ENCODE measurements around the gene IFFO2. TPM values are rescaled to one million over a fixed set of nuclear protein-coding genes. Genes with fewer than 3 reads are reported as not detected.
A peak's percentile ranks its signal among the peaks of the same experiment; 100 is the strongest.

The IFFO2 gene
- total and polyA plus RNA-seq, 2 experiments from 2014 or later, result 0.71 to 7.5 TPM

- Mint-ChIP-seq H3K4me1 (peaks cover 47% of the 10 kb centered on the region), H3K9me3 (peaks cover 3% of the 10 kb centered on the region; the same call in 2 of the 3 replicates), H3K36me3 (ENCODE audit: low read depth) (no peaks in the 10 kb centered on the region; the same call in 2 of the 3 replicates), H3K27ac (no peak overlapping the region; the same call in 1 of the 2 replicates), H3K4me3 (no peak overlapping the region), H3K27me3 (ENCODE audit: insufficient read depth, low read depth, poor library complexity) (peaks cover 5% of the 10 kb centered on the region)
- ATAC-seq (peak; percentile 52), DNase-seq (ENCODE audit: low spot score) (peak; percentile 52)
- H3K4me2 ChIP-seq, result peak overlapping the region; percentile 29; the same call in 1 of the 2 replicates
- no peaks in the 10 kb centered on the region; the same call in 1 of the 2 replicates for H4K20me1 ChIP-seq (replicated peaks; ENCODE audit: insufficient read depth)
- H3K27ac ChIP-seq (ENCODE audit: low read depth), result 0 out of 2 replicates have a peak overlapping the region, but pooled peaks have one; percentile 72
- peak overlapping the region; percentile 38; the same call in 1 of the 2 replicates for H2AFZ ChIP-seq
- H3F3A ChIP-seq (replicated peaks; ENCODE audit: low read depth), result no peaks in the 10 kb centered on the region
- no peaks in the 10 kb centered on the region for H3K36me3 ChIP-seq (ENCODE audit: insufficient read depth)
- H3K4me3 ChIP-seq, result no peak overlapping the region
- H3K4me1 ChIP-seq (ENCODE audit: insufficient read depth), result peaks cover 11% of the 10 kb centered on the region; the same call in 1 of the 2 replicates
- H3K27me3 ChIP-seq (ENCODE audit: insufficient read depth), result no peaks in the 10 kb centered on the region
- H3K79me2 ChIP-seq (replicated peaks; ENCODE audit: insufficient read depth), result no peaks in the 10 kb centered on the region; the same call in 1 of the 2 replicates
- TF ChIP-seq CREB1 (CRISPR knock-in tag; IDR thresholded peaks at IDR 0.05; ENCODE audit: low read depth), result peak; percentile 44; the same call in 1 of the 2 replicates
- TF ChIP-seq EZH2phosphoT487 (IDR thresholded peaks at IDR 0.05; ENCODE audit: unreplicated experiment), result no peak
- H3K9me2 ChIP-seq (ENCODE audit: insufficient read depth), result no peaks in the 10 kb centered on the region
These were observed 15.0 kb downstream of the IFFO2 start for GRCh38 chr1:18941221-18942141.

GRCh38 chr1:18940303-18941020, 16.0 kb downstream of the IFFO2 start:
- Histone ChIP-seq H2AFZ (no peak overlapping the region), H3K4me2 (no peak overlapping the region), H3K9me2 (ENCODE audit: insufficient read depth) (no peaks in the 10 kb centered on the region), H3K79me2 (replicated peaks; ENCODE audit: insufficient read depth) (no peaks in the 10 kb centered on the region), H4K20me1 (replicated peaks; ENCODE audit: insufficient read depth) (no peaks in the 10 kb centered on the region; the same call in none of the 2 replicates), H3K27ac (ENCODE audit: low read depth) (no peak overlapping the region), H3K36me3 (ENCODE audit: insufficient read depth) (no peaks in the 10 kb centered on the region), H3K4me1 (ENCODE audit: insufficient read depth) (peaks cover 7% of the 10 kb centered on the region; the same call in 1 of the 2 replicates), H3K27me3 (ENCODE audit: insufficient read depth) (no peaks in the 10 kb centered on the region), H3K4me3 (no peak overlapping the region), H3F3A (replicated peaks; ENCODE audit: low read depth) (no peaks in the 10 kb centered on the region)
- no peak for DNase-seq (ENCODE audit: low spot score)
- no peak overlapping the region; the same call in 1 of the 2 replicates for H3K27ac Mint-ChIP-seq
- peaks cover 3% of the 10 kb centered on the region; the same call in 1 of the 3 replicates for H3K9me3 Mint-ChIP-seq
- peaks cover 5% of the 10 kb centered on the region for H3K27me3 Mint-ChIP-seq (ENCODE audit: insufficient read depth, low read depth, poor library complexity)
- H3K4me3 Mint-ChIP-seq, result no peak overlapping the region
- ATAC-seq, result no peak
- H3K36me3 Mint-ChIP-seq (ENCODE audit: low read depth), result no peaks in the 10 kb centered on the region; the same call in 2 of the 3 replicates
- H3K4me1 Mint-ChIP-seq, result peaks cover 44% of the 10 kb centered on the region
- TF ChIP-seq ZNF331 (CRISPR knock-in tag; IDR thresholded peaks at IDR 0.05; ENCODE audit: low read depth) (no peak), JUNB (IDR thresholded peaks at IDR 0.05; ENCODE audit: unreplicated experiment) (no peak), NANOG (IDR thresholded peaks at IDR 0.05; ENCODE audit: borderline replicate concordance) (no peak), CREB1 (CRISPR knock-in tag; IDR thresholded peaks at IDR 0.05; ENCODE audit: low read depth) (no peak), ZNF114 (CRISPR knock-in tag; IDR thresholded peaks at IDR 0.05) (no peak), REST (IDR thresholded peaks at IDR 0.05; ENCODE audit: unreplicated experiment) (no peak), ETS1 (IDR thresholded peaks at IDR 0.05) (no peak), EZH2phosphoT487 (IDR thresholded peaks at IDR 0.05; ENCODE audit: unreplicated experiment) (no peak), EZH2 (IDR thresholded peaks at IDR 0.05; ENCODE audit: low read depth, unreplicated experiment) (no peak), STAT1 (IDR thresholded peaks at IDR 0.05; ENCODE audit: unreplicated experiment) (no peak), POLR2AphosphoS5 (IDR thresholded peaks at IDR 0.05; ENCODE audit: low read depth) (no peak)
- TF ChIP-seq, protein P1, sequence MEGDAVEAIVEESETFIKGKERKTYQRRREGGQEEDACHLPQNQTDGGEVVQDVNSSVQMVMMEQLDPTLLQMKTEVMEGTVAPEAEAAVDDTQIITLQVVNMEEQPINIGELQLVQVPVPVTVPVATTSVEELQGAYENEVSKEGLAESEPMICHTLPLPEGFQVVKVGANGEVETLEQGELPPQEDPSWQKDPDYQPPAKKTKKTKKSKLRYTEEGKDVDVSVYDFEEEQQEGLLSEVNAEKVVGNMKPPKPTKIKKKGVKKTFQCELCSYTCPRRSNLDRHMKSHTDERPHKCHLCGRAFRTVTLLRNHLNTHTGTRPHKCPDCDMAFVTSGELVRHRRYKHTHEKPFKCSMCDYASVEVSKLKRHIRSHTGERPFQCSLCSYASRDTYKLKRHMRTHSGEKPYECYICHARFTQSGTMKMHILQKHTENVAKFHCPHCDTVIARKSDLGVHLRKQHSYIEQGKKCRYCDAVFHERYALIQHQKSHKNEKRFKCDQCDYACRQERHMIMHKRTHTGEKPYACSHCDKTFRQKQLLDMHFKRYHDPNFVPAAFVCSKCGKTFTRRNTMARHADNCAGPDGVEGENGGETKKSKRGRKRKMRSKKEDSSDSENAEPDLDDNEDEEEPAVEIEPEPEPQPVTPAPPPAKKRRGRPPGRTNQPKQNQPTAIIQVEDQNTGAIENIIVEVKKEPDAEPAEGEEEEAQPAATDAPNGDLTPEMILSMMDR (conservative IDR thresholded peaks at IDR 0.05; ENCODE audit: low read depth in 2 of 2), result no peak
